ENCODE measurements around the gene UXT. TPM values are rescaled to one million over a fixed set of nuclear protein-coding genes. Genes with fewer than 3 reads are reported as not detected.

UXT gene
- total and polyA plus RNA-seq, 7 donors, result 67.8 to 172 (median 87.1) TPM

- TF ChIP-seq CTCF (IDR thresholded peaks at IDR 0.05), result no peak
- Histone ChIP-seq H3K27me3 (ENCODE audit: insufficient read depth in 3 of 3, low read length in 2 of 3) (peaks cover 0 to 3% (median 0%) of the 10 kb centered on the region in 3 donors), H3K9me3 (no peaks in the 10 kb centered on the region), H3K4me1 (no peaks in the 10 kb centered on the region), H3K4me3 (no peak overlapping the region), H3K27ac (no peak overlapping the region), H3K36me3 (ENCODE audit: insufficient read depth in 1 of 2, low read depth in 1 of 2) (peaks cover 2 to 42% of the 10 kb centered on the region in 2 donors)
- intact Hi-C loops (cut with DNase I), result no loop called here
- 82 to 89% (median 87%) methylated on average over 16 of the region's 16 CpGs for WGBS, 3 donors
- no peak for DNase-seq
- no peak for ATAC-seq
Measured at GRCh38 chrX:47634871-47635575, 24.0 kb downstream of the UXT start.

- intact Hi-C loops (cut with DNase I), result no loop called here
- H3K9me3 ChIP-seq, result no peaks in the 10 kb centered on the region
- H3K4me3 ChIP-seq, result no peak overlapping the region
- WGBS, 3 donors, result 63 to 71% (median 68%) methylated on average over 14 of the region's 14 CpGs
- no peaks in the 10 kb centered on the region for H3K4me1 ChIP-seq
- TF ChIP-seq CTCF (IDR thresholded peaks at IDR 0.05), result no peak
- no peak overlapping the region for H3K27ac ChIP-seq
- H3K27me3 ChIP-seq (ENCODE audit: insufficient read depth in 3 of 3, low read length in 2 of 3), result peaks cover 0 to 3% (median 0%) of the 10 kb centered on the region in 3 donors
- ATAC-seq, result no peak
- DNase-seq, result no peak
- peaks cover 2 to 34% of the 10 kb centered on the region in 2 donors for H3K36me3 ChIP-seq (ENCODE audit: insufficient read depth in 1 of 2, low read depth in 1 of 2)
Measured at GRCh38 chrX:47633689-47634590, 25.0 kb downstream of the UXT start.

GRCh38 chrX:47632666-47633065 lies 26.3 kb downstream of the UXT start:
- Histone ChIP-seq H3K4me1 (no peaks in the 10 kb centered on the region), H3K36me3 (ENCODE audit: insufficient read depth in 1 of 2, low read depth in 1 of 2) (peaks cover 0 to 24% of the 10 kb centered on the region in 2 donors), H3K4me3 (no peak overlapping the region), H3K27me3 (ENCODE audit: insufficient read depth in 3 of 3, low read length in 2 of 3) (peaks cover 0 to 3% (median 0%) of the 10 kb centered on the region in 3 donors), H3K27ac (no peak overlapping the region), H3K9me3 (no peaks in the 10 kb centered on the region)
- DNase-seq (no peak), ATAC-seq (no peak)
- intact Hi-C loops (cut with DNase I), result no loop called here
- no peak for TF ChIP-seq CTCF (IDR thresholded peaks at IDR 0.05)
- WGBS, 3 donors, result 51 to 71% (median 59%) methylated on average over 4 of the region's 4 CpGs

- DNase-seq, result no peak
- Histone ChIP-seq H3K36me3 (ENCODE audit: insufficient read depth in 1 of 2, low read depth in 1 of 2) (peaks cover 0 to 20% of the 10 kb centered on the region in 2 donors), H3K27ac (no peak overlapping the region), H3K4me3 (no peak overlapping the region), H3K27me3 (ENCODE audit: insufficient read depth in 3 of 3, low read length in 2 of 3) (peaks cover 0 to 3% (median 0%) of the 10 kb centered on the region in 3 donors), H3K9me3 (no peaks in the 10 kb centered on the region), H3K4me1 (no peaks in the 10 kb centered on the region)
- 69 to 87% (median 75%) methylated on average over 5 of the region's 5 CpGs for WGBS, 3 donors
- intact Hi-C loops (cut with DNase I), result no loop called here
- ATAC-seq, result no peak
- TF ChIP-seq CTCF (IDR thresholded peaks at IDR 0.05), result no peak
Measured at GRCh38 chrX:47631676-47632075, 27.3 kb downstream of the UXT start.

Measured in psoas muscle (tissue), 8 donors.